DND-41 (cell line): ENCODE results near the gene MTG1.

Experiments used
- ATAC-seq: fragments of 200-7000 bp; cut with Tn5 transposase; 3 replicates; pipeline ENCODE4 v1.9.1; 2021; ENCODE audit warnings: low read depth; ENCODE audit not compliant: insufficient read depth
- DNase-seq: peaks from one replicate; pipeline ENCODE4 v3.0.0-alpha.2; 2020
- H2AFZ ChIP-seq: 2 replicates; pipeline ENCODE4 v1.6.0; 2012; ENCODE audit warnings: low read depth, low read length
- H3K27ac ChIP-seq: 2 replicates; pipeline ENCODE4 v1.5.1; 2012; ENCODE audit warnings: low read length, inconsistent platforms
- H3K27me3 ChIP-seq: fragments of 200-600 bp; sonication (generic); 2 replicates; pipeline ENCODE4 v1.6.0; 2012; ENCODE audit warnings: low read length, mild to moderate bottlenecking, inconsistent platforms; ENCODE audit not compliant: insufficient read depth, poor library complexity
- H3K36me3 ChIP-seq: 2 replicates; pipeline ENCODE4 v1.5.1; 2012; ENCODE audit warnings: low read length, inconsistent platforms; ENCODE audit not compliant: insufficient read depth
- H3K4me1 ChIP-seq: 2 replicates; pipeline ENCODE4 v1.5.1; 2012; ENCODE audit warnings: mild to moderate bottlenecking, low read length; ENCODE audit not compliant: insufficient read depth
- H3K4me2 ChIP-seq: 2 replicates; pipeline ENCODE4 v1.6.0; 2012; ENCODE audit warnings: mild to moderate bottlenecking, moderate library complexity, low read length, inconsistent platforms; ENCODE audit not compliant: insufficient read depth
- H3K4me3 ChIP-seq, 2 experiments: fragments of 200-600 bp in 1 of 2; shearing (Covaris generic) in 1 of 2; 2 replicates each; pipeline ENCODE4 v1.5.1; 2012 to 2016; ENCODE audit warnings: inconsistent platforms in 2 of 2, low read length in 2 of 2, mild to moderate bottlenecking in 2 of 2, low read depth in 1 of 2, moderate library complexity in 1 of 2
- H3K79me2 ChIP-seq: 2 replicates; pipeline ENCODE4 v1.6.0; 2012; ENCODE audit warnings: low read length, inconsistent platforms; ENCODE audit not compliant: insufficient read depth
- H3K9ac ChIP-seq: 2 replicates; pipeline ENCODE4 v1.6.0; 2012; ENCODE audit warnings: low read depth, mild to moderate bottlenecking, inconsistent platforms, low read length, moderate library complexity
- H3K9me3 ChIP-seq: 2 replicates; pipeline ENCODE4 v1.5.1; 2012; ENCODE audit warnings: low read length, moderate library complexity, mild to moderate bottlenecking, inconsistent platforms; ENCODE audit not compliant: insufficient read depth, severe bottlenecking
- H4K20me1 ChIP-seq: 2 replicates; pipeline ENCODE4 v1.6.0; 2012; ENCODE audit warnings: low read length; ENCODE audit not compliant: insufficient read depth
- CTCF ChIP-seq: IDR thresholded peaks from 2 replicates; pipeline ENCODE4 v1.5.1; 2012; ENCODE audit warnings: borderline replicate concordance, low read length, moderate library complexity, mild to moderate bottlenecking; ENCODE audit not compliant: poor library complexity, severe bottlenecking; ENCODE audit errors: extremely low read depth
- EZH2 ChIP-seq: IDR thresholded peaks from 3 replicates; pipeline ENCODE4 v1.6.1; 2012; ENCODE audit warnings: borderline replicate concordance, low read depth, mild to moderate bottlenecking, moderate library complexity, low read length, inconsistent platforms; ENCODE audit not compliant: severe bottlenecking

The MTG1 gene

GRCh38 chr10:133458021-133458709 lies 64.2 kb downstream of the MTG1 start:
- Histone ChIP-seq H3K27me3 (no peaks in the 10 kb centered on the region), H2AFZ (no peak overlapping the region), H3K4me3 (no peak overlapping the region), H3K9ac (no peak overlapping the region), H4K20me1 (no peaks in the 10 kb centered on the region), H3K4me2 (no peak overlapping the region), H3K9me3 (no peaks in the 10 kb centered on the region), H3K4me1 (no peaks in the 10 kb centered on the region), H3K79me2 (no peaks in the 10 kb centered on the region), H3K27ac (no peak overlapping the region), H3K36me3 (peaks cover 3% of the 10 kb centered on the region; the same call in 1 of the 2 replicates)
- ATAC-seq (no peak; the same call in 2 of the 3 replicates), DNase-seq (no peak)
- TF ChIP-seq CTCF (no peak), EZH2 (no peak)

GRCh38 chr10:133458710-133459453 lies 64.9 kb downstream of the MTG1 start:
- Histone ChIP-seq H3K9me3 (no peaks in the 10 kb centered on the region), H3K79me2 (no peaks in the 10 kb centered on the region)

GRCh38 chr10:133459454-133460207 lies 65.7 kb downstream of the MTG1 start:
- H3K36me3 ChIP-seq, result peaks cover 3% of the 10 kb centered on the region; the same call in 1 of the 2 replicates
- ATAC-seq (no peak), DNase-seq (no peak)
- H3K4me1 ChIP-seq, result no peaks in the 10 kb centered on the region
- H3K9ac ChIP-seq, result no peak overlapping the region
- no peaks in the 10 kb centered on the region for H4K20me1 ChIP-seq
- TF ChIP-seq EZH2, result no peak
- TF ChIP-seq CTCF, result no peak
- H3K4me3 ChIP-seq, result no peak overlapping the region
- H3K4me2 ChIP-seq, result no peak overlapping the region
- H3K79me2 ChIP-seq, result no peaks in the 10 kb centered on the region
- H3K27me3 ChIP-seq, result no peaks in the 10 kb centered on the region
- no peak overlapping the region for H3K27ac ChIP-seq
- H3K9me3 ChIP-seq, result no peaks in the 10 kb centered on the region
- no peak overlapping the region for H2AFZ ChIP-seq

More at GRCh38 chr10:133458710-133459453, 64.9 kb downstream of the MTG1 start:
- peaks cover 3% of the 10 kb centered on the region; the same call in 1 of the 2 replicates for H3K36me3 ChIP-seq
- ATAC-seq, result no peak
- H4K20me1 ChIP-seq, result no peaks in the 10 kb centered on the region
- no peak overlapping the region for H3K27ac ChIP-seq
- TF ChIP-seq CTCF (no peak), EZH2 (no peak)
- DNase-seq, result no peak
- H3K9ac ChIP-seq, result no peak overlapping the region
- no peaks in the 10 kb centered on the region for H3K27me3 ChIP-seq
- H2AFZ ChIP-seq, result no peak overlapping the region
- no peak overlapping the region for H3K4me3 ChIP-seq
- no peaks in the 10 kb centered on the region for H3K4me1 ChIP-seq
- no peak overlapping the region for H3K4me2 ChIP-seq
